GM20000 (cell line): Measurements from ENCODE around the gene ATP5F1A.

Experiments
- DNase-seq: peaks from one replicate; pipeline ENCODE4 v3.0.0; 2012; ENCODE audit warnings: low spot score
- CTCF ChIP-seq: IDR thresholded peaks from 2 replicates; pipeline ENCODE4 v1.5.1; 2012; ENCODE audit warnings: mild to moderate bottlenecking, control low read depth; ENCODE audit errors: extremely low read depth, missing control alignments

ATP5F1A gene

GRCh38 chr18:46042571-46043123 is 55.4 kb downstream of the ATP5F1A start:
- no peak for DNase-seq

GRCh38 chr18:46040747-46041104 is 57.4 kb downstream of the ATP5F1A start:
- DNase-seq, result no peak
- no peak for TF ChIP-seq CTCF

More at GRCh38 chr18:46042571-46043123, 55.4 kb downstream of the ATP5F1A start:
- no peak for TF ChIP-seq CTCF

- DNase-seq, result no peak
- no peak for TF ChIP-seq CTCF
These were observed 57.9 kb downstream of the ATP5F1A start for GRCh38 chr18:46040033-46040746.

- DNase-seq, result no peak
- no peak for TF ChIP-seq CTCF
These were observed 60.4 kb downstream of the ATP5F1A start for GRCh38 chr18:46037512-46038305.

GRCh38 chr18:46035696-46036680 is 62.1 kb downstream of the ATP5F1A start:
- TF ChIP-seq CTCF, result no peak
- no peak for DNase-seq

GRCh38 chr18:46034230-46034629 is 63.9 kb downstream of the ATP5F1A start:
- no peak for DNase-seq
- no peak for TF ChIP-seq CTCF
